GM21447 (cell line): ENCODE measurements around the gene DTX4.
"Not testable (repeated sequence)": the region's sequence is repeated elsewhere in the genome, so short reads cannot be mapped to it uniquely, and the experiment has no call there.

Experiments used
- ATAC-seq: cut with Tn5 transposase; IDR thresholded peaks from one replicate; pipeline ENCODE4 v1.9.1; 2021; ENCODE audit not compliant: unreplicated experiment

DTX4 gene

GRCh38 chr11:59171508-59172322, at the start of gene DTX4:
TSS of gene DTX4 (plus strand) at chr11:59172132. CDS start at chr11:59172596, 464 bp downstream.
- peak; percentile 81 for ATAC-seq

GRCh38 chr11:59135648-59136461, 36.1 kb upstream of the DTX4 start:
- peak; percentile 96 for ATAC-seq

- not testable (repeated sequence) for ATAC-seq
These were observed 35.4 kb upstream of the DTX4 start for GRCh38 chr11:59136551-59136950.

GRCh38 chr11:59137190-59137589, 34.7 kb upstream of the DTX4 start:
- no peak for ATAC-seq

GRCh38 chr11:59138643-59139042, 33.3 kb upstream of the DTX4 start:
- ATAC-seq, result no peak

GRCh38 chr11:59141191-59141590, 30.7 kb upstream of the DTX4 start:
- ATAC-seq, result no peak

GRCh38 chr11:59141673-59142460, 30.1 kb upstream of the DTX4 start:
- ATAC-seq, result no peak

- ATAC-seq, result peak; percentile 75
These were observed 29.1 kb upstream of the DTX4 start, which contains the start of gene FAM111A for GRCh38 chr11:59142530-59143507. TSS of gene FAM111A (plus strand) at chr11:59142856. CDS start at chr11:59148873, 6,017 bp downstream.

- no peak for ATAC-seq
These were observed 27.8 kb upstream of the DTX4 start for GRCh38 chr11:59144096-59144495.

- peak; percentile 51 for ATAC-seq
These were observed 27.2 kb upstream of the DTX4 start for GRCh38 chr11:59144579-59145345.

- no peak for ATAC-seq
These were observed 26.4 kb upstream of the DTX4 start for GRCh38 chr11:59145534-59145933.

- ATAC-seq, result peak; percentile 67
These were observed 20.2 kb upstream of the DTX4 start for GRCh38 chr11:59151761-59152160.

GRCh38 chr11:59152312-59152951, 19.5 kb upstream of the DTX4 start:
- ATAC-seq, result peak; percentile 88

- ATAC-seq, result no peak
These were observed 17.3 kb upstream of the DTX4 start for GRCh38 chr11:59154610-59155009.

- ATAC-seq, result no peak
These were observed 14.5 kb upstream of the DTX4 start for GRCh38 chr11:59157433-59157832.

- ATAC-seq, result peak; percentile 92
These were observed 13.5 kb upstream of the DTX4 start for GRCh38 chr11:59158206-59159068.

- ATAC-seq, result no peak
These were observed 7.9 kb upstream of the DTX4 start for GRCh38 chr11:59164028-59164427.
